Activated naive CD8-positive, alpha-beta T cell (primary cell): Measurements from ENCODE around the gene UNC50.

ENCODE experiments used
- H3K27ac Mint-ChIP-seq: one replicate; pipeline ENCODE4 v1.8.0; 2021; ENCODE audit warnings: mixed read lengths
- H3K27me3 Mint-ChIP-seq: one replicate; pipeline ENCODE4 v1.8.0; 2021; ENCODE audit warnings: mixed read lengths
- H3K36me3 Mint-ChIP-seq: one replicate; pipeline ENCODE4 v1.8.0; 2021; ENCODE audit warnings: mixed read lengths
- H3K4me1 Mint-ChIP-seq: one replicate; pipeline ENCODE4 v1.8.0; 2021; ENCODE audit warnings: low read depth, mixed read lengths
- H3K4me3 Mint-ChIP-seq: one replicate; pipeline ENCODE4 v1.8.0; 2021; ENCODE audit warnings: mild to moderate bottlenecking, mixed read lengths
- H3K9me3 Mint-ChIP-seq: one replicate; pipeline ENCODE4 v1.8.0; 2021; ENCODE audit warnings: low read depth, mixed read lengths

UNC50 gene

GRCh38 chr2:98615481-98615880 is 7.1 kb downstream of the UNC50 start:
- Mint-ChIP-seq H3K9me3 (no peaks in the 10 kb centered on the region), H3K27ac (peak overlapping the region; percentile 4), H3K27me3 (no peaks in the 10 kb centered on the region), H3K36me3 (peaks cover 20% of the 10 kb centered on the region), H3K4me1 (peaks cover 55% of the 10 kb centered on the region), H3K4me3 (no peak overlapping the region)

GRCh38 chr2:98617149-98617548 is 8.8 kb downstream of the UNC50 start:
- Mint-ChIP-seq H3K9me3 (no peaks in the 10 kb centered on the region), H3K27ac (peak overlapping the region; percentile 80), H3K27me3 (no peaks in the 10 kb centered on the region), H3K4me1 (peaks cover 48% of the 10 kb centered on the region), H3K36me3 (peaks cover 17% of the 10 kb centered on the region), H3K4me3 (no peak overlapping the region)

- no peak overlapping the region for H3K4me3 Mint-ChIP-seq
- peaks cover 14% of the 10 kb centered on the region for H3K36me3 Mint-ChIP-seq
- peak overlapping the region; percentile 88 for H3K27ac Mint-ChIP-seq
- peaks cover 36% of the 10 kb centered on the region for H3K4me1 Mint-ChIP-seq
- H3K9me3 Mint-ChIP-seq: no peaks in the 10 kb centered on the region
- no peaks in the 10 kb centered on the region for H3K27me3 Mint-ChIP-seq
Measured at GRCh38 chr2:98623657-98624056, 15.3 kb downstream of the UNC50 start.

- peaks cover 13% of the 10 kb centered on the region for H3K36me3 Mint-ChIP-seq
- H3K4me3 Mint-ChIP-seq: no peak overlapping the region
- peak overlapping the region; percentile 58 for H3K27ac Mint-ChIP-seq
Measured at GRCh38 chr2:98632351-98632750, 24.0 kb downstream of the UNC50 start.

GRCh38 chr2:98634406-98635092 is 26.2 kb downstream of the UNC50 start:
- Mint-ChIP-seq H3K27ac (peak overlapping the region; percentile 91), H3K4me1 (peaks cover 37% of the 10 kb centered on the region), H3K36me3 (peaks cover 6% of the 10 kb centered on the region), H3K4me3 (peak overlapping the region; percentile 55), H3K9me3 (no peaks in the 10 kb centered on the region), H3K27me3 (no peaks in the 10 kb centered on the region)

More at GRCh38 chr2:98632351-98632750, 24.0 kb downstream of the UNC50 start:
- Mint-ChIP-seq H3K27me3 (no peaks in the 10 kb centered on the region), H3K4me1 (peaks cover 25% of the 10 kb centered on the region), H3K9me3 (no peaks in the 10 kb centered on the region)

GRCh38 chr2:98637401-98638147 is 29.2 kb downstream of the UNC50 start:
- H3K4me3 Mint-ChIP-seq: peak overlapping the region; percentile 73
- peaks cover 8% of the 10 kb centered on the region for H3K36me3 Mint-ChIP-seq
- H3K4me1 Mint-ChIP-seq: peaks cover 37% of the 10 kb centered on the region
- no peaks in the 10 kb centered on the region for H3K27me3 Mint-ChIP-seq
- peak overlapping the region; percentile 93 for H3K27ac Mint-ChIP-seq
- H3K9me3 Mint-ChIP-seq: no peaks in the 10 kb centered on the region

- H3K9me3 Mint-ChIP-seq: no peaks in the 10 kb centered on the region
- H3K4me1 Mint-ChIP-seq: peaks cover 10% of the 10 kb centered on the region
- peaks cover 2% of the 10 kb centered on the region for H3K36me3 Mint-ChIP-seq
- H3K27ac Mint-ChIP-seq: peak overlapping the region; percentile 83
- no peaks in the 10 kb centered on the region for H3K27me3 Mint-ChIP-seq
- H3K4me3 Mint-ChIP-seq: no peak overlapping the region
Measured at GRCh38 chr2:98643496-98644100, 35.2 kb downstream of the UNC50 start.

GRCh38 chr2:98647636-98648035 is 39.2 kb downstream of the UNC50 start:
- Mint-ChIP-seq H3K27ac (peak overlapping the region; percentile 76), H3K36me3 (peaks cover 20% of the 10 kb centered on the region), H3K4me1 (peaks cover 46% of the 10 kb centered on the region), H3K27me3 (no peaks in the 10 kb centered on the region), H3K4me3 (no peak overlapping the region), H3K9me3 (no peaks in the 10 kb centered on the region)

- H3K9me3 Mint-ChIP-seq: no peaks in the 10 kb centered on the region
- no peak overlapping the region for H3K27ac Mint-ChIP-seq
- no peaks in the 10 kb centered on the region for H3K27me3 Mint-ChIP-seq
- peaks cover 24% of the 10 kb centered on the region for H3K36me3 Mint-ChIP-seq
- peaks cover 51% of the 10 kb centered on the region for H3K4me1 Mint-ChIP-seq
- no peak overlapping the region for H3K4me3 Mint-ChIP-seq
Measured at GRCh38 chr2:98648451-98648850, 40.1 kb downstream of the UNC50 start.

- Mint-ChIP-seq H3K36me3 (peaks cover 24% of the 10 kb centered on the region), H3K9me3 (no peaks in the 10 kb centered on the region), H3K27me3 (no peaks in the 10 kb centered on the region), H3K27ac (peak overlapping the region; percentile 90), H3K4me1 (peaks cover 59% of the 10 kb centered on the region), H3K4me3 (peak overlapping the region; percentile 24)
Measured at GRCh38 chr2:98649135-98649991, 41.0 kb downstream of the UNC50 start.

GRCh38 chr2:98649992-98650375 is 41.6 kb downstream of the UNC50 start:
- H3K9me3 Mint-ChIP-seq: no peaks in the 10 kb centered on the region
- no peaks in the 10 kb centered on the region for H3K27me3 Mint-ChIP-seq
- H3K4me3 Mint-ChIP-seq: peak overlapping the region; percentile 24
- peak overlapping the region; percentile 90 for H3K27ac Mint-ChIP-seq
- peaks cover 63% of the 10 kb centered on the region for H3K4me1 Mint-ChIP-seq
- H3K36me3 Mint-ChIP-seq: peaks cover 24% of the 10 kb centered on the region

GRCh38 chr2:98650998-98651397 is 42.6 kb downstream of the UNC50 start:
- Mint-ChIP-seq H3K9me3 (no peaks in the 10 kb centered on the region), H3K36me3 (peaks cover 24% of the 10 kb centered on the region), H3K27me3 (no peaks in the 10 kb centered on the region), H3K4me1 (peaks cover 71% of the 10 kb centered on the region), H3K4me3 (peak overlapping the region; percentile 68), H3K27ac (peak overlapping the region; percentile 90)

GRCh38 chr2:98654699-98655495 is 46.5 kb downstream of the UNC50 start:
- H3K4me3 Mint-ChIP-seq: peak overlapping the region; percentile 76
- H3K4me1 Mint-ChIP-seq: peaks cover 91% of the 10 kb centered on the region
- H3K9me3 Mint-ChIP-seq: no peaks in the 10 kb centered on the region
- peak overlapping the region; percentile 96 for H3K27ac Mint-ChIP-seq
- peaks cover 23% of the 10 kb centered on the region for H3K36me3 Mint-ChIP-seq
- H3K27me3 Mint-ChIP-seq: no peaks in the 10 kb centered on the region

- Mint-ChIP-seq H3K27ac (peak overlapping the region; percentile 96), H3K9me3 (no peaks in the 10 kb centered on the region), H3K27me3 (no peaks in the 10 kb centered on the region), H3K4me3 (peak overlapping the region; percentile 82), H3K36me3 (peaks cover 16% of the 10 kb centered on the region), H3K4me1 (peaks cover 92% of the 10 kb centered on the region)
Measured at GRCh38 chr2:98656800-98657199, 48.4 kb downstream of the UNC50 start.
